DOHH2 (cell line): ENCODE data around the gene CDK6.

Experiments
- EZH2phosphoT487 ChIP-seq: fragments of 200-600 bp; sonication (generic); IDR thresholded peaks from 2 replicates; pipeline ENCODE4 v1.6.1; 2017; ENCODE audit warnings: borderline replicate concordance, mild to moderate bottlenecking, antibody characterized with exemption, low read length, moderate library complexity, mixed read lengths
- TF ChIP-seq, protein P1 (sequence below): fragments of 200-600 bp; sonication (generic); IDR thresholded peaks from one replicate; pipeline ENCODE4 v1.5.1; 2014; ENCODE audit warnings: antibody characterized with exemption, mild to moderate bottlenecking, low read depth, low read length; ENCODE audit not compliant: poor library complexity, severe bottlenecking

DNA sequence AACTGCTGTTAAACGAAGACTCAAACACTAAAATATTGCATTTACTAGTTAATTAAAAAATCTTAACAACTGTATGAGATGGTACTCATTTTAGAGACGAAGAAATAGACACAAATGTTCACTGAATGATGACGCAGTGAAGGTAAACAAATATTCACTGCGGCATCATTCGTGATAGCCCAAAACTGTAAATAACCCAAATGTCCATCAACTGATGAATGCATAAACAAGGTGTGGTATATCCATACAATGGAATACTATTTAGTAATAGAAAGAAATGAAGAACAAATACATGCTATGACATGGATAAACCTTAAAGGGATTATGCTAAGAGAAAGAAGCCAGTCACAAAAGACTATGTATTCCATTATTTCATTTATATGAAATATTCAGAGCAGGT, 51.4 kb downstream of the CDK6 start:
- TF ChIP-seq, protein P1, sequence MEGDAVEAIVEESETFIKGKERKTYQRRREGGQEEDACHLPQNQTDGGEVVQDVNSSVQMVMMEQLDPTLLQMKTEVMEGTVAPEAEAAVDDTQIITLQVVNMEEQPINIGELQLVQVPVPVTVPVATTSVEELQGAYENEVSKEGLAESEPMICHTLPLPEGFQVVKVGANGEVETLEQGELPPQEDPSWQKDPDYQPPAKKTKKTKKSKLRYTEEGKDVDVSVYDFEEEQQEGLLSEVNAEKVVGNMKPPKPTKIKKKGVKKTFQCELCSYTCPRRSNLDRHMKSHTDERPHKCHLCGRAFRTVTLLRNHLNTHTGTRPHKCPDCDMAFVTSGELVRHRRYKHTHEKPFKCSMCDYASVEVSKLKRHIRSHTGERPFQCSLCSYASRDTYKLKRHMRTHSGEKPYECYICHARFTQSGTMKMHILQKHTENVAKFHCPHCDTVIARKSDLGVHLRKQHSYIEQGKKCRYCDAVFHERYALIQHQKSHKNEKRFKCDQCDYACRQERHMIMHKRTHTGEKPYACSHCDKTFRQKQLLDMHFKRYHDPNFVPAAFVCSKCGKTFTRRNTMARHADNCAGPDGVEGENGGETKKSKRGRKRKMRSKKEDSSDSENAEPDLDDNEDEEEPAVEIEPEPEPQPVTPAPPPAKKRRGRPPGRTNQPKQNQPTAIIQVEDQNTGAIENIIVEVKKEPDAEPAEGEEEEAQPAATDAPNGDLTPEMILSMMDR, result no peak
- no peak for TF ChIP-seq EZH2phosphoT487
